Measurements from ENCODE around the gene ATP11A. TPM values are rescaled to one million over a fixed set of nuclear protein-coding genes. Genes with fewer than 3 reads are reported as not detected.

The ATP11A gene
- total RNA-seq, 2 donors from 2014 or later: 10.9 to 89.3 TPM

DNA sequence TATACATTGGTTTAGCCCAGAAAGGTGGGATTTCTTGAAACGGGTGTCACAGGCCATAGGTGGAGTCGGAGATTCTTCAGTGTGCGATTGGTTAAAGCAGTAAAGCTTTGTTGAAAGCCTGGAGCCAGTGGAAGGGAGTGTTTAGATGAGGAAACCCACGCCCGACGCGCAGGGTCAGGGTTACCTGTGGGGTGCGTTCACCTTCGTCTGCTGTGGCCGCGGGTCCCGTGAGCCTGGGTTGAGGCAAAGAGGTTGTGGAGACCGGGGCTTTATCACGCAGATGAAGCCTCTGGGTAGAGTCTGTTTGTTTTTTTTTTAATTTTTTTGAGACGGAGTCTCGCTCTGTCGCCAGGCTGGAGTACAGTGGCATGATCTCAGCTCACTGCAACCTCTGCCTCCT lies 30.4 kb downstream of the ATP11A start:
- H3K27ac ChIP-seq: no peak overlapping the region
- H3K27me3 ChIP-seq (replicated peaks; ENCODE audit: insufficient read depth): no peaks in the 10 kb centered on the region
- 97% methylated on average over 17 of the region's 17 CpGs for WGBS
- DNase-seq (ENCODE audit: low spot score): no peak
- TF ChIP-seq POLR2A (IDR thresholded peaks at IDR 0.05) (no peak), POLR2AphosphoS5 (IDR thresholded peaks at IDR 0.05) (no peak)
- intact Hi-C loops (cut with DNase I): no loop called here
- H3K4me1 ChIP-seq (replicated peaks): no peaks in the 10 kb centered on the region
- no peaks in the 10 kb centered on the region for H3K36me3 ChIP-seq
- no peak overlapping the region for H3K4me3 ChIP-seq
- no peaks in the 10 kb centered on the region for H3K9me3 ChIP-seq

DNA sequence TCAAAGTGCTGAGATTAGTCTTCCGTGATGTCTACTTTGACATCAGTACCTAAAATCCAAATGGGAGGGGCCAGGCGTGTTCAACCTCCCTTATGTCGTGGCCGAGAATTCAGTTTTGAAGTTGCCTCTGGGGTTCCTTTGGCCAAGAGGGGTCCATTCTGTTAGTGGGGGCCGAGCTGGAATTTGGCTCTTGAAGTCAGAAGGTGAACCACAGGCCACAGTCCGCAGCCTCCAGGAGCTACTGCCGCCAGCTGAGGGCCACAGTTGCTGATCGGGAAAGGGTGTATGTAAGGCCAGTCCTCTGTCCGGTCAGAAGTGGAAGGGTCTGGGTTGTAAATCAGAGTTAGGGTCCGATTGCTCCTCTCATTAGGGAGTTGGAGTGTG lies 31.0 kb downstream of the ATP11A start:
- WGBS: 98% methylated on average over 10 of the region's 10 CpGs
- TF ChIP-seq, protein P1, sequence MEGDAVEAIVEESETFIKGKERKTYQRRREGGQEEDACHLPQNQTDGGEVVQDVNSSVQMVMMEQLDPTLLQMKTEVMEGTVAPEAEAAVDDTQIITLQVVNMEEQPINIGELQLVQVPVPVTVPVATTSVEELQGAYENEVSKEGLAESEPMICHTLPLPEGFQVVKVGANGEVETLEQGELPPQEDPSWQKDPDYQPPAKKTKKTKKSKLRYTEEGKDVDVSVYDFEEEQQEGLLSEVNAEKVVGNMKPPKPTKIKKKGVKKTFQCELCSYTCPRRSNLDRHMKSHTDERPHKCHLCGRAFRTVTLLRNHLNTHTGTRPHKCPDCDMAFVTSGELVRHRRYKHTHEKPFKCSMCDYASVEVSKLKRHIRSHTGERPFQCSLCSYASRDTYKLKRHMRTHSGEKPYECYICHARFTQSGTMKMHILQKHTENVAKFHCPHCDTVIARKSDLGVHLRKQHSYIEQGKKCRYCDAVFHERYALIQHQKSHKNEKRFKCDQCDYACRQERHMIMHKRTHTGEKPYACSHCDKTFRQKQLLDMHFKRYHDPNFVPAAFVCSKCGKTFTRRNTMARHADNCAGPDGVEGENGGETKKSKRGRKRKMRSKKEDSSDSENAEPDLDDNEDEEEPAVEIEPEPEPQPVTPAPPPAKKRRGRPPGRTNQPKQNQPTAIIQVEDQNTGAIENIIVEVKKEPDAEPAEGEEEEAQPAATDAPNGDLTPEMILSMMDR (IDR thresholded peaks at IDR 0.05): no peak
- TF ChIP-seq POLR2AphosphoS5 (IDR thresholded peaks at IDR 0.05) (no peak), POLR2A (IDR thresholded peaks at IDR 0.05) (no peak)
- Histone ChIP-seq H3K9me3 (no peaks in the 10 kb centered on the region), H3K4me3 (no peak overlapping the region), H3K27me3 (replicated peaks; ENCODE audit: insufficient read depth) (no peaks in the 10 kb centered on the region), H3K27ac (no peak overlapping the region), H3K4me1 (replicated peaks) (no peaks in the 10 kb centered on the region), H3K36me3 (no peaks in the 10 kb centered on the region)
- intact Hi-C loops (cut with DNase I): no loop called here
- DNase-seq (ENCODE audit: low spot score): no peak

DNA sequence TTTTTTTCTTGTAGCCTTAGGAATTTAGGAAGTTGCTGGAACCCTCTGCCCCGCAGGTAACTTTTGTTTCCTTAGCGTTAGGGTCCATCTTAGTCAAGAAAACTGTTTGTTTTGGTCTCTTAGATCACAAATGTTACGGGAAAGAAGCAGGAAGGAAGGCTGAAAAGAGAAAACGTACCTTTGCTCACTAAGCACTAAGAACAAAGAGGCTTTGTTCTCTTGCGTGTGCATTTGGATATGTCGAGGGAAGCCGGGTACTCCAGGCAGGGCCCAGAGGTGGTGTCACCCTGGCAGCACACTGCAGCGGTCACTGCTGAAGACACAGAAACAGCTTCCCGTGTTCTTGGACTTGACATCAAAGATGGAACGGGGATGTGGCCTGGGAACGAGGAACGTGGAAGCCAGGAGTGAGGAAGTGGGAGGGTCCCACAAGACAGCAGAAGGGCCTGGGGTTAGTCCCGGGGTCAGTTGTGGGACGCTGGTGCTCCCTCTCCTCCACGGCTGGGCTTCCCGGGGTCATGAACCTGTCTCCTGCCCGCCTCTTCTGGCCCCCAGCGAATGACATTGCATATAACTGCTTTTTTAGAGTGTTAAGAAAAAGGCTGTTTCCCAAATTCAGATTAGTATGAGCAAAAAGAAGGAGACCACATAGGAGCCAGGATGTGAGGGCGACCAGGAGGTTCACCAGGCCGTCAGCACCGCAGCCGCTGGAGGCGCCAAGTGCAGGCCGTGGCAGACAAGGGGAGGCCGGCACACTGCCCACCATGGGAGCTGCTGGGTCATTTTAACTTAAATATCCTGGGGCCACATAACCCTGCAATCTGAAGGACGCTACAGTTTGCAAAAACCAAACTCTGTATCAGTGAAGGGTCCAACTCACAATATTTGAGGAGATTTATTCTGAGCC lies 31.6 kb downstream of the ATP11A start:
- no peaks in the 10 kb centered on the region for H3K36me3 ChIP-seq
- 86% methylated on average over 26 of the region's 26 CpGs for WGBS
- no peak for DNase-seq (ENCODE audit: low spot score)
- intact Hi-C loops (cut with DNase I): no loop called here
- no peaks in the 10 kb centered on the region for H3K9me3 ChIP-seq
- no peaks in the 10 kb centered on the region for H3K27me3 ChIP-seq (replicated peaks; ENCODE audit: insufficient read depth)
- no peak overlapping the region for H3K27ac ChIP-seq
- no peaks in the 10 kb centered on the region for H3K4me1 ChIP-seq (replicated peaks)
- TF ChIP-seq POLR2AphosphoS5 (IDR thresholded peaks at IDR 0.05) (no peak), POLR2A (IDR thresholded peaks at IDR 0.05) (no peak)
- TF ChIP-seq, protein P1 (IDR thresholded peaks at IDR 0.05): no peak
- H3K4me3 ChIP-seq: no peak overlapping the region

DNA sequence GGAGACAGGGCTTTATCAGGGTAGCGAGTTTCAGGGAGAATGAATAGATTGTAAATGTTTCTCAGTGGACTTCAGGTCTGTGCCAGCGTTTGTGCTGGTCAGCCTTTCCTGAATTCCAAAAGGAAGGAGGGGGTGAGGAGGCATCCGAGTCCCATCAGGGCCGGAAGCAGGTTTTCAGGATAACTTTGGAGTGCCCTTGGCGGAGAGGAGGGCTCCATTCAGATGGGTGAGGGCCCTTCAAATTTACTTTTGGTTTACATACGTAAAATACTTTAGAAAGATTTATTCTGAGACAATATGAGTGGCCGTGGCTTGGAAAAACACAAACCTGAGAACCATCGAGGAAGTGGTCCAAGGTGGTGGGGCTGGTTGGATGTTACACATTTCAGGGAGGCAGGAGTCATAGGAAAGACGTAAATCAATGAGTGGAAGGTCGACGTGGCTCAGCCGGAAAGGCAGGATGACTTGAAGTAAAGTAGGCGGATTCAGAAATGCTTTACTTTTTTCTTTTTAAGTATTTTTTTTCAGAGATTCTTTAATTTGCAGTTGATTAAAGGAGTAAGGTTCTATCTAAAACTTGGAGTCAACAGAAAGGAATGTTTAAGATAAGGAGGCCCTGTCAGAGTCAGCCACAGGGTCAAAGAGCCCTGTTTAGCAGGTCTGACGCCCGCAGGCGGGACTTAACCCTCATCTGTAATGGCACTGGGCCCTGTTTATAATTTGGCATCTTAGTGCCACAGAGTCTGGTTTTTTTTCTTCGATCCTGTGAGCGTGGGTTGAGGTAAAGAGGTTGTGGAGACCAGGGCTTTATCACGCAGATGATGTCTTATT lies 32.8 kb downstream of the ATP11A start:
- Histone ChIP-seq H3K4me1 (replicated peaks) (no peaks in the 10 kb centered on the region), H3K36me3 (no peaks in the 10 kb centered on the region), H3K27ac (no peak overlapping the region), H3K4me3 (no peak overlapping the region), H3K9me3 (no peaks in the 10 kb centered on the region), H3K27me3 (replicated peaks; ENCODE audit: insufficient read depth) (no peaks in the 10 kb centered on the region)
- intact Hi-C loops (cut with DNase I): no loop called here
- DNase-seq (ENCODE audit: low spot score): no peak
- TF ChIP-seq POLR2AphosphoS5 (IDR thresholded peaks at IDR 0.05) (no peak), POLR2A (IDR thresholded peaks at IDR 0.05) (no peak)
- WGBS: 53% methylated on average over 19 of the region's 19 CpGs

DNA sequence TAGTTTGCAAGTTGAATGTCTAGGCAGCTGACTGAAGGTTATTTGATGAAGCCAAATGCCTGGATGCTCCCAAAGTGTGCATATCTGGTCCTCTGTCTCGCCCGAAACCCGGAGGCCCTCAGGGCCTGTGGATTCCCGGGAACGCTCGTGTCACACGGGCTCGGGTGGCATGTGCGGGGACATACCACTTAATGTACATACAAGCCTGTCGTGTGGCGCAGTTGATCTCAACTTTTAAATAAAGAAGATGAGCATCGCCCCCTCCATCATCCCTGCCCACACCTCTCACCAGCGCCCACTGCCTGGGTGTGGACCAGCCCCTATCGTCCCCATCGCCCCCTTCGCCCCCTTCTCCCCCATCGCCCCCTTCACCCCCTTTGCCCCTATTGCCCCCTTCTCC lies 33.9 kb downstream of the ATP11A start:
- Histone ChIP-seq H3K27ac (no peak overlapping the region), H3K9me3 (no peaks in the 10 kb centered on the region), H3K36me3 (no peaks in the 10 kb centered on the region), H3K4me1 (replicated peaks) (no peaks in the 10 kb centered on the region), H3K27me3 (replicated peaks; ENCODE audit: insufficient read depth) (no peaks in the 10 kb centered on the region), H3K4me3 (no peak overlapping the region)
- no peak for DNase-seq (ENCODE audit: low spot score)
- intact Hi-C loops (cut with DNase I): no loop called here
- WGBS: 94% methylated on average over 17 of the region's 17 CpGs
- TF ChIP-seq POLR2AphosphoS5 (IDR thresholded peaks at IDR 0.05) (no peak), POLR2A (IDR thresholded peaks at IDR 0.05) (no peak)
- TF ChIP-seq, protein P1 (IDR thresholded peaks at IDR 0.05): no peak
